Measurements from ENCODE around the gene WAPL.
"Not testable (repeated sequence)": the region's sequence is repeated elsewhere in the genome, so short reads cannot be mapped to it uniquely, and the experiment has no call there.

GRCh38 chr10:86528736-86529135, 7.1 kb upstream of the WAPL start:
- not testable (repeated sequence) for TF ChIP-seq POLR2A, CTCF (IDR thresholded peaks at IDR 0.05)
